Activated naive CD8-positive, alpha-beta T cell treated with anti-CD3 and anti-CD28 coated beads for 36 hours (primary cell): ENCODE data around the gene KIF5A. TPM values are rescaled to one million over a fixed set of nuclear protein-coding genes. Genes with fewer than 3 reads are reported as not detected.

Experiments used
- DNase-seq: peaks from one replicate; pipeline ENCODE4 v3.0.0; 2021
- H3K27ac Mint-ChIP-seq: one replicate; pipeline ENCODE4 v1.8.0; 2022; ENCODE audit warnings: mild to moderate bottlenecking, moderate library complexity, mixed read lengths
- H3K27me3 Mint-ChIP-seq: one replicate; pipeline ENCODE4 v1.8.0; 2022; ENCODE audit warnings: mild to moderate bottlenecking, mixed read lengths
- H3K36me3 Mint-ChIP-seq: one replicate; pipeline ENCODE4 v1.8.0; 2021; ENCODE audit warnings: mild to moderate bottlenecking, mixed read lengths
- H3K4me1 Mint-ChIP-seq: one replicate; pipeline ENCODE4 v1.8.0; 2021; ENCODE audit warnings: mixed read lengths
- H3K4me3 Mint-ChIP-seq: one replicate; pipeline ENCODE4 v1.8.0; 2022; ENCODE audit warnings: mild to moderate bottlenecking, moderate library complexity, mixed read lengths
- H3K9me3 Mint-ChIP-seq: one replicate; pipeline ENCODE4 v1.8.0; 2022; ENCODE audit warnings: mixed read lengths
- total RNA-seq, 2 experiments: library from RNA; stranded (reverse); gene quantifications; one replicate each; pipeline ENCODE4 v1.2.3, GENCODE V29; 2021

The KIF5A gene
- total RNA-seq, 2 experiments from 2014 or later, result 1.5 to 1.7 TPM

DNA sequence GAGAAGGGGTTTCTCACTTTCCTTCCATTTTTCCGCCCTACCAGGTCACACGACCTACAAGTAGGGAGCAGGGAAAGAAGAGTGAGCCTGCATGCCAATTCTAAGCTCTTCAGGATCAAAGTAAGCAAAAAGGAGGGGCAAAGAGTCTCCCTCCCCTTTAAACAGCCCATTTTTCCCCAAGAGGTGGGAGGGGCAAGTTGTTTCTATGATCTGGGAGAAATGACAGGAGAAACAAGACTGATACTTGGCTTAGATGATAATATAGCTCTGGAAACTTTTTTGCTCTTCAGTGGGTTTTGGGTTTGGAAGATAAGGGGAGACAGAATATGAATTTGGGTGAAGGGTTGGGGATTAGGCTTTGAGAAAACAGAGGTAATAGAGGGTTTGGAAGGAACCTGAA, 56.6 kb downstream of the KIF5A start:
- Mint-ChIP-seq H3K9me3 (no peaks in the 10 kb centered on the region), H3K4me1 (peaks cover 22% of the 10 kb centered on the region), H3K27me3 (peaks cover 9% of the 10 kb centered on the region), H3K4me3 (no peak overlapping the region), H3K27ac (no peak overlapping the region), H3K36me3 (peaks cover 7% of the 10 kb centered on the region)
- DNase-seq, result no peak

GRCh38 chr12:57606821-57607220, 57.0 kb downstream of the KIF5A start:
- no peak overlapping the region for H3K4me3 Mint-ChIP-seq
- no peak overlapping the region for H3K27ac Mint-ChIP-seq
- H3K36me3 Mint-ChIP-seq, result peaks cover 3% of the 10 kb centered on the region
- peaks cover 9% of the 10 kb centered on the region for H3K27me3 Mint-ChIP-seq
- DNase-seq, result no peak
- peaks cover 22% of the 10 kb centered on the region for H3K4me1 Mint-ChIP-seq
- no peaks in the 10 kb centered on the region for H3K9me3 Mint-ChIP-seq

GRCh38 chr12:57607958-57608663, 58.3 kb downstream of the KIF5A start:
- no peaks in the 10 kb centered on the region for H3K36me3 Mint-ChIP-seq
- H3K27ac Mint-ChIP-seq, result peak overlapping the region; percentile 3
- peaks cover 22% of the 10 kb centered on the region for H3K4me1 Mint-ChIP-seq
- no peak overlapping the region for H3K4me3 Mint-ChIP-seq
- H3K9me3 Mint-ChIP-seq, result no peaks in the 10 kb centered on the region
- no peak for DNase-seq
- H3K27me3 Mint-ChIP-seq, result peaks cover 21% of the 10 kb centered on the region

GRCh38 chr12:57609101-57609780, 59.4 kb downstream of the KIF5A start:
- H3K27ac Mint-ChIP-seq, result no peak overlapping the region
- H3K4me3 Mint-ChIP-seq, result no peak overlapping the region
- H3K9me3 Mint-ChIP-seq, result no peaks in the 10 kb centered on the region
- H3K4me1 Mint-ChIP-seq, result peaks cover 14% of the 10 kb centered on the region
- H3K36me3 Mint-ChIP-seq, result no peaks in the 10 kb centered on the region
- no peak for DNase-seq
- H3K27me3 Mint-ChIP-seq, result peaks cover 28% of the 10 kb centered on the region

GRCh38 chr12:57609781-57610553, 60.1 kb downstream of the KIF5A start:
- Mint-ChIP-seq H3K27ac (no peak overlapping the region), H3K4me1 (peaks cover 17% of the 10 kb centered on the region), H3K36me3 (no peaks in the 10 kb centered on the region), H3K9me3 (no peaks in the 10 kb centered on the region), H3K4me3 (peak overlapping the region; percentile 61), H3K27me3 (peaks cover 30% of the 10 kb centered on the region)
- DNase-seq, result no peak

GRCh38 chr12:57610554-57611107, 60.8 kb downstream of the KIF5A start:
- no peaks in the 10 kb centered on the region for H3K36me3 Mint-ChIP-seq
- H3K9me3 Mint-ChIP-seq, result no peaks in the 10 kb centered on the region
- H3K4me3 Mint-ChIP-seq, result peak overlapping the region; percentile 61
- DNase-seq, result no peak
- H3K4me1 Mint-ChIP-seq, result peaks cover 12% of the 10 kb centered on the region
- peaks cover 36% of the 10 kb centered on the region for H3K27me3 Mint-ChIP-seq
- no peak overlapping the region for H3K27ac Mint-ChIP-seq

DNA sequence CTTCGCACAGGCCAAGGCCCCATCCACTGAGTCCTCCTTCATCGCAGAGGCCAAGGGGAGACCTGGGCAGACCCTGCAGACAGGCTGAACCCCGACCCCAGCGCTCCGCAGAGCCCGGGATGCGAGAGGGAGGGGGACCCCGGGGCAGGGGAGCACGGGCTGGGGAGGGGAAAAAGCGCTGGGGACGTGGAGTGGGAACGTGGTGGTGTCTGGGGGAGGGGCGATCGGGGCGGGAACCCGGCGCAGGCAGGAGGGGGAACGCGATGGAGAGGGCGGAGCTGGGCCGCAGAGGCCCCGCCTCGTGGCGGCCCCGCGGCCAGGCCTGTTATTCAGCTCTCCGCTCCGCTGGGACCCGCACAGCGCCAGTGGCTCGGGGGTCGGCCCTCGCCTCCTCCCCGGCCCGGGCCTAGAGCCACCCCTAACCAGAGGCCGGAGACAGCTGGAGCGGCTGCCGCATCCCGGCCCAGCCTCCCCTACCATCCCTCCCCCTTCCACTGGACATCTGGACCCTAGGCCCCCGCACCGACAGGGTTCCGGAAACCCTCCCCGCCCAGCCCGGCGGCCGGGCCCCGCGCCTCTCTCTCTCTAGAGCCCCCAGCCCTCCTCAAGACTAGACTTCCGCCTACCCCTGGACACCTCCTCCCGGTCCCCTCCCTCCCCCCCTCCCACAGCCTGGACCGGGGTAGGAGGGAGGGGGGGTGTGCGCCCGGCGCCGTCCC, 61.4 kb downstream of the KIF5A start, which contains the start of gene ARHGEF25:
Gene ARHGEF25 (plus strand): TSS at position 328 of the 719 bp plus-strand sequence. CDS start 460 bp downstream, outside the sequence.
- Mint-ChIP-seq H3K4me3 (peak within 1 kb of the TSS; percentile 61), H3K27me3 (peaks cover 36% of the 10 kb centered on the region), H3K27ac (no peak within 1 kb of the TSS), H3K4me1 (peaks cover 9% of the 10 kb centered on the region), H3K36me3 (no peaks in the 10 kb centered on the region), H3K9me3 (no peaks in the 10 kb centered on the region)
- DNase-seq, result peak; percentile 52

- Mint-ChIP-seq H3K36me3 (no peaks in the 10 kb centered on the region), H3K9me3 (no peaks in the 10 kb centered on the region), H3K4me1 (peaks cover 9% of the 10 kb centered on the region), H3K27ac (no peak overlapping the region), H3K27me3 (peaks cover 42% of the 10 kb centered on the region), H3K4me3 (peak overlapping the region; percentile 57)
- no peak for DNase-seq
Observed at GRCh38 chr12:57611827-57612710, 62.2 kb downstream of the KIF5A start.

GRCh38 chr12:57612711-57613426, 63.0 kb downstream of the KIF5A start:
- Mint-ChIP-seq H3K27me3 (peaks cover 50% of the 10 kb centered on the region), H3K4me3 (no peak overlapping the region), H3K27ac (no peak overlapping the region), H3K36me3 (no peaks in the 10 kb centered on the region), H3K9me3 (no peaks in the 10 kb centered on the region), H3K4me1 (peaks cover 9% of the 10 kb centered on the region)
- no peak for DNase-seq

DNA sequence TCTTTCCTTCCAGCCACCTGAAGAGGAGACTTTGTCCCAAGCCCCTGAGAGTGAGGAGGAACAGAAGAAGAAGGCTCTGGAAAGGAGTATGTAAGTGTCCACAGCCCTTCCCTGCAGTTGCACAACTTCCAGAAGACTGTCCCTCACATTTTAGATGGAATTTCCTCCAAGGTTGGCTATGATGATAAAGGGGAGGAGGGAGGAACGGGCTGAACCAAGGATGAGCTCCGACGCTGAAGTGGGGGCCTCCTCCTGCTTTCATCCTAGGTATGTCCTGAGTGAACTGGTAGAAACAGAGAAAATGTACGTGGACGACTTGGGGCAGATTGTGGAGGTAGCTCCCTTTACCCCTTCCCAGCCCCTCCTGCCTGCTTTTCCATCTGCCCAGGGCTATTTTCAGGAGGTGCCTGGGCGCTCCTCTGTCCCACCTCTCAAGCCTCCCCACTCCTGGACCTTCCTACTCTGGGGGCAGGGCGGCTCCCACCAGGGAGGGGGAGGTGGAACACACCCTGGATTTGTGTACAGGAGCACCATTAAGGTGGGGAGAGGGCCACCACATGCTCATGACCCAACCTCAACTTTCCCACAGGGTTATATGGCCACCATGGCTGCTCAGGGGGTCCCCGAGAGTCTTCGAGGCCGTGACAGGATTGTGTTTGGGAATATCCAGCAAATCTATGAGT, 63.7 kb downstream of the KIF5A start:
- Mint-ChIP-seq H3K4me1 (peaks cover 9% of the 10 kb centered on the region), H3K36me3 (no peaks in the 10 kb centered on the region), H3K27me3 (peaks cover 57% of the 10 kb centered on the region), H3K9me3 (no peaks in the 10 kb centered on the region), H3K27ac (no peak overlapping the region), H3K4me3 (no peak overlapping the region)
- DNase-seq, result no peak

GRCh38 chr12:57614178-57614947, 64.5 kb downstream of the KIF5A start:
- Mint-ChIP-seq H3K4me3 (no peak overlapping the region), H3K36me3 (no peaks in the 10 kb centered on the region), H3K27me3 (peaks cover 65% of the 10 kb centered on the region), H3K4me1 (peaks cover 10% of the 10 kb centered on the region), H3K27ac (no peak overlapping the region), H3K9me3 (no peaks in the 10 kb centered on the region)
- DNase-seq, result no peak

DNA sequence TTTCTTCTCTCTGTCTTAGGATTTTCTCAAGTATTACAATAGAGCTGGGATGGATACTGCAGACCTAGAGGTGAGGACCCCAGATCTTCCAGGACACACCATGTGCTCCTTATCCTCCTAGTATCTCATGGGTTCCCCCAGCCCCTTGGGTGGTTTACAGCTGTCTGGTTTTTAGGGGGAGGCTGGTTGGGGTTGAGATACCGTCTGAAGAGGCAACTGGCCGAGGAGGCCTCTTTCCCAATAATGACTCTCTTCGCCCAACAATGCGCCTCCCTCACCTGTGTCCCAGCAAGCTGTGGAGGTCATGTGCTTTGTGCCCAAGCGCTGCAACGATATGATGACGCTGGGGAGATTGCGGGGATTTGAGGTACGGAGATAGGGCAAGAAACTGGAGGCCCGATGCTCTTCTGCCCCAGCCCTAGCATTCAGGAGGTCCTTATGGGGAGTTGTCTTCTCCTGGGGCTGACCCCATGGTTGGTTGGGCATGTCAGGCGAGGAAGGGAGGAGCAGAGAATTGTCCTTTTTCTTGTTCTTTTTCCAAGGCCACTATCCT, 65.2 kb downstream of the KIF5A start:
- no peak overlapping the region for H3K4me3 Mint-ChIP-seq
- H3K27ac Mint-ChIP-seq, result no peak overlapping the region
- H3K27me3 Mint-ChIP-seq, result peaks cover 69% of the 10 kb centered on the region
- H3K4me1 Mint-ChIP-seq, result peaks cover 10% of the 10 kb centered on the region
- no peaks in the 10 kb centered on the region for H3K9me3 Mint-ChIP-seq
- DNase-seq, result no peak
- H3K36me3 Mint-ChIP-seq, result no peaks in the 10 kb centered on the region
